UCSD-AML1 (cell line): Measurements from ENCODE around the gene LHFPL6.

Experiments used
- DNase-seq: peaks from one replicate; lab custom pipeline; 2025; ENCODE audit not compliant: unreplicated experiment; lab: John Stamatoyannopoulos, UW

The LHFPL6 gene

GRCh38 chr13:39596176-39596575, 6.8 kb downstream of the LHFPL6 start:
- no peak for DNase-seq

GRCh38 chr13:39590466-39591036, 12.4 kb downstream of the LHFPL6 start:
- no peak for DNase-seq

GRCh38 chr13:39588384-39588783, 14.6 kb downstream of the LHFPL6 start:
- no peak for DNase-seq

GRCh38 chr13:39587939-39588338, 15.1 kb downstream of the LHFPL6 start:
- no peak for DNase-seq

GRCh38 chr13:39586958-39587605, 15.9 kb downstream of the LHFPL6 start:
- no peak for DNase-seq

GRCh38 chr13:39586151-39586550, 16.8 kb downstream of the LHFPL6 start:
- no peak for DNase-seq

GRCh38 chr13:39585219-39585618, 17.8 kb downstream of the LHFPL6 start:
- DNase-seq: no peak

GRCh38 chr13:39580881-39581575, 22.0 kb downstream of the LHFPL6 start:
- no peak for DNase-seq

GRCh38 chr13:39578821-39579291, 24.1 kb downstream of the LHFPL6 start:
- DNase-seq: no peak

- DNase-seq: no peak
These were observed 25.0 kb downstream of the LHFPL6 start for GRCh38 chr13:39577838-39578491.

GRCh38 chr13:39577203-39577602, 25.8 kb downstream of the LHFPL6 start:
- DNase-seq: no peak

GRCh38 chr13:39575641-39576238, 27.3 kb downstream of the LHFPL6 start:
- no peak for DNase-seq

- DNase-seq: no peak
These were observed 31.4 kb downstream of the LHFPL6 start for GRCh38 chr13:39571502-39572092.

- no peak for DNase-seq
These were observed 35.4 kb downstream of the LHFPL6 start for GRCh38 chr13:39567569-39567968.

GRCh38 chr13:39566216-39566869, 36.6 kb downstream of the LHFPL6 start:
- DNase-seq: no peak

GRCh38 chr13:39565036-39565949, 37.7 kb downstream of the LHFPL6 start:
- no peak for DNase-seq

GRCh38 chr13:39563470-39563735, 39.6 kb downstream of the LHFPL6 start:
- DNase-seq: no peak

- no peak for DNase-seq
These were observed 41.0 kb downstream of the LHFPL6 start for GRCh38 chr13:39561971-39562370.

- DNase-seq: no peak
These were observed 43.1 kb downstream of the LHFPL6 start for GRCh38 chr13:39559847-39560246.
